ENCODE measurements around the gene MORN5.

The MORN5 gene

GRCh38 chr9:122192914-122193525 lies 33.3 kb downstream of the MORN5 start:
- no peak for FAIRE-seq

DNA sequence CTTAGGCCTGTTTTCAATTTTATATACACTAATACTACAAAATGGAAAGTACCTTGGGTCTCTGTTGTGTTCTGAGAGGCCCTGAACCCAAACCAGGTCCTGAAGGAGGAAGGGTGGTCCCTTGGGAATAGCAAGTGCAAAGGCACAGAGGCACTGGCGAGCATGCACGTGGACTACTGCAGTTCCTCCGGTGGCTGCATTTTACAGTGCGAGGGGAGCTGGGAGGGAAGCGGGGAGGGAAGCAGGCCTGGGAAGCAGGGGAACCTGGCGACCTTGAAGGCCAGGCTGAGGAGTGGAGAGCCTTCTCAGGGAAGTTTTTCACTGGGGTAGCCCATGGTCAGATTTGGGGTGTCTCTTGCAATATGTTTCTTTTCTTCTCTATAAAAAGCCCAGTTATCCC lies 33.9 kb downstream of the MORN5 start:
- FAIRE-seq = no peak

- no peak for FAIRE-seq
These were observed 36.2 kb downstream of the MORN5 start for GRCh38 chr9:122195875-122196274.

DNA sequence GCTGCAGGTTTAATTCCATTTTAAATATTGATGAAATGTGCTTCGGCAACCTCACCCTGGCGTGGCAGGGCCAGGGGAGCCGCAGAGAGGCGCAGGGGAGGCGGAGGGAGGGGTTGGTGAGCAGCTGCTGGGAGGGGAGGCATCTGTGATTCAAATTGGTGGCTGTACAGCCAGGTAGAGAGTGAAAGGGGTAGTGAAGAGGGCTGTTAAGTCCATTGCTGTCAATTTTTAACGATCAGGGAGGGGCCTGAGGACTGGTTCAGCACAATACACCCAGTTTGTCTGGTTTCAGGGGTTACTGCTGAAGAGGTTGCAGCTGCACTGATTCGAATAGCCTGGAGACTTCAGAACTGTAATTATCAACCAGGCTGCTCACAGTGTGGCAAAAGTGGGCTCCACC lies 37.7 kb downstream of the MORN5 start:
- no peak for FAIRE-seq

- FAIRE-seq = no peak
These were observed 38.2 kb downstream of the MORN5 start for GRCh38 chr9:122197882-122198281.

- FAIRE-seq = no peak
These were observed 41.4 kb downstream of the MORN5 start for GRCh38 chr9:122200960-122201595.

DNA sequence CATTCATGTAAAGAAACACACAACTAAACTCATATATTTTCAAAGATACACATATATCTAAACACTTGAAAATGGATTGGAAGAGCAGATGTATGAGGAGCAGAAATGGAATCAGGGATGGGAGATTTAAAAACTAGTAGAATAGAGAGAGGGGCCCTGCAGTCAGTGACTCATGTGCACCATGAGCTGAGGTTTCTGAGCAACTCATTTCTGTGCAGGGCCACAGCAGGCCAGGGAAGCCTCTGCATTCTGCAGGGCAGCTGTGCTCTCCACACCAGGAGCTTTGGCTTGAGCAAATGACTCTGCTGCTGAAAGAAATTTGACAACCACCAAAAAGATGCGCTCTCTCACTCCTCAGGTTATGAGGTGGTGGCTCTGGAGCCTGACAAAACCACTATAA lies 41.9 kb downstream of the MORN5 start:
- no peak for FAIRE-seq

- FAIRE-seq = no peak
These were observed 42.4 kb downstream of the MORN5 start for GRCh38 chr9:122202111-122202510.

DNA sequence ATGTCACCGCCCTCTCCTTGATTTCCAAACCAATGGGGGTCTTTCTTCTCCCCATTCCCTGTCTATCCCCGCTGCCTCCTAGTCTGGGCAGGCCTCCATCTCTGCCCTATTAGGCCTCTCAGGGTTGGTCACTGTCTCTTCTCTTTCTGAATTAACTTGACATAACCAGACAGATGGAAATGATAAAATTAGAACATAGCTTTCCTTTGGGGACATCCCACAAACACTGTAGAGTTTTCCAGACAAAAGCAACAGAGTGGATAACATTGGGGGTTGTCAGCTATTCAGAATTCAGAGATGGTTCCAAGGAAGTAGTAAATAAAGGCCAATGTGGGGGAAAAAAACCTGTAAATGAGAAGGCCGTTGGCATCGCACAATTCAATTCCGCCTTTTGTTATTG lies 44.3 kb downstream of the MORN5 start:
- no peak for FAIRE-seq

DNA sequence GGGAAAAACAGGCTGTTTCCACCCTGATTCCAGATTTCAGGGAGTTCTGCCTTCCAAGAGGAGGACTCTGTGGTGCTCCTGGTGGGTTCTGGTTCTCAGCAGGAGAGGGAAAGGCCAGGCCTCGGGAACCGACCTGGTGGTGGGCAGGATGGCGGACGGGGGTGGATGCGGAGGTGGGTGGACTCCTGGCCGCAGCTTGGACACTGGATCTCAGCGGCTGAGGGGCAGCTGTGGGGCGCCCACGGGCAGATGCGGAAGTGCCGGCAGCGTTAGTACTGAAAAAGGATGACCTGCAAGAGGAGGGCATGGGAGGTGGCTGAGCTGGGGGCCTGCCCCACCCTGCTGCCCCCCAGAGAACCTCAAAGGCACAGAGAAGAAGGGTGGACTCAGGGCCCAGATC lies 44.8 kb downstream of the MORN5 start:
- no peak for FAIRE-seq

- no peak for FAIRE-seq
These were observed 45.5 kb downstream of the MORN5 start for GRCh38 chr9:122205176-122205575.

DNA sequence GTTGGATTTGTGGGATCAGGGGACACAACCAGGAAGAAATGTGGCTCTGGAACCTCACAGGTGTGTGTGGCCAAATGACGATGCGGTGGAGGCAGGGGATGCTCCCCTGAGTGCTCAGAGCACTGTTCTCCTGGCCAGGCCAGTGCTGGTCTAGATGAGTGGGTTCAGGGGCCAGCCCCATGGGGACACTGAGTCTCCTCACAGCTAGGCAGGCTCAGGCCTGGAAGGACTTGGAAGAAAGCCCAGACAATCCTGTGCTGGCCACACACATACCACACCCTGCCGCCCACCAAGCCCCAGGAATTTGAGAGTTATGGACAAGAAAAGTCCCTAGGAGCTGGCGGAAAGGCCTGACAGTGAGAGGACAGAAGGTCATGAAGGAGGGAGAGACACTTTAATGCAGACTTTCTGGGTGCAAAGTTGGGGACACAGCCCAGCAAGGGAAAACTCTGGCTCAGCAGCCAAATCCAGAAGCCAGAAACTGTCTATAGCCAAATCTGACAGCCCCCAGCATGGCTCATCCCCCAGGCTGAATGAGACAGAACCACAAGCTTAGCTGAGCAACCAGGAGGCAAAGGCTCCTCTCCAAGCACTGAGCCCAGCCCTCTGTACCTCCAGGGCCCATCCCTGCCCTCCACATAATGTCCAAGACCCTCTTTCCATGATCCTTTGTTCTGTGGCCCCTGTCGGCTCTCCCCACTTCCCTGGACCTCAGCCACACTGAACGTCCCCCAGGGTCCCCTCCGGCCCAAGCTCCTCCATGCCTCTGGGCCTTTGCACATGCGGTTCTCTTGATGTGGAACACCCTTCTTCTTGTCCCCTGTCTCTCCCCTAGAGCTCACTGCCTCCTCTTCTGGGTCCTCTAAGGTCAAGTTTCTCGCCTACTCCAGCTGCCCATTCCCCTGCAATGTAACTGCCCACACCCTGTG lies 46.7 kb downstream of the MORN5 start:
- no peak for FAIRE-seq

- no peak for FAIRE-seq
These were observed 47.4 kb downstream of the MORN5 start for GRCh38 chr9:122207096-122207495.

DNA sequence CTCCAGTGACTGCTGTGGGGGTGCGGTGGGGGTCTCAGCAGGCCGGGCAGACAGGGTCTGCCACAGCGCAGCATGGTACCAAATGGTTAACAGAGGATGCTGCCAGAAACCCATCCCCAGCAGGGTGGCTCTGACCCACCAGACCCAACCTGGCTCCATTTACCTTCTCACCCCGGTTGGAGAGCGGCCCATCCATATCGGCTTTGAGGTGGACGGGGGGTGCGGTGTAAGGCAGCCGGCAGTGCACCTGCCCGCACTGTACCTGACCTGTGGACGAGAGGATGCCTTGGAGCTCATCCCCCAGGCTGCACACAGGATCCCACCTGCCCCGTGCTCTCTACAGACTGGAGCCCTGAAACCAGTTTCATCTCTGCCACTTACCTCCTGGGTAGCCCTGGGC lies 49.7 kb downstream of the MORN5 start:
- no peak for FAIRE-seq

DNA sequence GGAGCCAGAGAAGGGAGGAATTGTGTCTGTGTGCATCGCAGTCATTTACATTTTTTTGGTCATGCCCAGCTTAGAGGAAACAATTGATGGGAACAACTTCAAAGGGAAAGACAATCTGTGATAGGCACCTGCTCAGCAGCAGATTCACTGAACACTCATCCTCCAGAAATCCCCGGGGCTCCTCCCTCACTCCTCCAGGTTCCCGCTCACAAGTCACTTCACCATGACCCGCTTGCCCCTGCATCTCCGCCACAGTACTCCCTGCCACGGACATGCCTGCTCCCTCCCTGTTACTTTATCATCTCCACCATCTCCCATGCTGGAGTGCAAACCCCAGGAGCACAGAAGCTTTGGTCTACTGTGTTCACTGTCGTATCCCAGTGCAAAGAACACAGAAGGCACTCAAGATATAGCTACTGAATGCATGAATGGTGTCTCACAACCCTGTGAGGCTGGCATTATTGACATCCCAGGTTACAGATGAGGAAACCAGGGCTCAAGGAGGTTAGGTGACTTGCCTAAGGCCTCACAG lies 52.8 kb downstream of the MORN5 start:
- FAIRE-seq = no peak

DNA sequence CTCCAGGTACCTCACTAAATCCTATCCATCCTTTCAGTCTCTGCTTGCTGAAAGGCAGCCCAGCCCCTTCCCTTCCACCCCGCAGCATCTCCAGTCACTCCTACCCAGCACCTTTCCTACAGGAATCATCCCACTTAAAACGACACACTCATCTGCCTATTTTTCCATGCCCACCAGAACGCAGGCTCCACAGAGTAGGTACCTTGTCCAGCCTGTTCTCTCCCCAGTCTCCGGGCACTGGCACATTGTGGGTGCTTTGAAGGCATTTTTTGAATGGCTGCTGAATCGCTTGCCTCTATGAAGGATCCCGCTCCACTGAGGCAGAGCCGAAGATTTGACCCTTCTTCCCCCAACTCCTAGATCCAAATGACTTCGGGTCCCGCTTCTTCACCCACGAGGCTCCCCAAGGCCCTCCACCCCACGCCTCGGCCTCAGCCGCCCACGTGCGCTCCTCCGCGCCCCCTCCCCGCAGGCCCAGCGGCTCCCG lies 53.4 kb downstream of the MORN5 start:
- no peak for FAIRE-seq

DNA sequence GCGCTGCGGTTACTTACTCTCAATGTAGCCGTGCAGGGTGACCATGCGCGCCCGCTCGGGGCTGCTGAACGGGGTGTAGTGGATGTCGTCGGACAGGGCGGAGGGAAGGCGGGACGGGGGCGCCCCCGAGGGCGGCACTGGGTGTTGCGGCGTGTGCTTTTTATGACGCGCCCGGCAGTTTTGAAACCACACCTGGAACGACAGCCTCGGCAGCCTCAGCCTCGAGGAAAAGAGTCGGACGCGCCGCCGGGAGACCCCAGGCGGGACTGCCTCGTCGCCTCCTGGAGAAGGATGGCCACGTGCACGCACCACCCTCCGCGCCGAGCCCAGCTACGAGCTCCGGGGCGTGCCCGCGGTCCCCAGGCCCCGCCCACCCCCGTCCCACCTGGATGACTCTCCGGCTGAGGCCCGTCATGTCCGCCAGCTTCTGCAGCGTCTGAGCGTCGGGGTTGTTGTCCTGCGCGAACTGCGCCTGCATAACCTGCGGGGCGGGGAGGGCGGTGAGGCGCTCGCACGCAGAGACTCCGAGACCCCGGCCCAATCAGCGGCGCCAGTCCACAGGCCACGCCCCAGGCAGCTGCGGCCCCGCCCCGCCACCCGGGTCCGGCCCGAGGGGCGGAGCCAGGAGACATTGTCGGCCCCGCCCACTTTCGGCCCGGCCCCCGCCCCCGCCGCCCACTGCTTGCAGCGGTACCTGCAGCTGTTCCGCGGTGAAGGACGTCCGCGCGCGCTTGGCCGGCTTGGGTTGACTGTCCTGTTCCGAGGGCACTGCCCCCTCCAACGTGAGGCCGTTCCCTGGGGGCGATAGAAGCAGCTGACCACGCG lies 54.1 kb downstream of the MORN5 start:
- FAIRE-seq = no peak

- FAIRE-seq = no peak
These were observed 54.8 kb downstream of the MORN5 start for GRCh38 chr9:122214507-122214906.

- FAIRE-seq = no peak
These were observed 56.0 kb downstream of the MORN5 start for GRCh38 chr9:122215663-122216062.

- no peak for FAIRE-seq
These were observed 56.6 kb downstream of the MORN5 start for GRCh38 chr9:122216138-122216797.

DNA sequence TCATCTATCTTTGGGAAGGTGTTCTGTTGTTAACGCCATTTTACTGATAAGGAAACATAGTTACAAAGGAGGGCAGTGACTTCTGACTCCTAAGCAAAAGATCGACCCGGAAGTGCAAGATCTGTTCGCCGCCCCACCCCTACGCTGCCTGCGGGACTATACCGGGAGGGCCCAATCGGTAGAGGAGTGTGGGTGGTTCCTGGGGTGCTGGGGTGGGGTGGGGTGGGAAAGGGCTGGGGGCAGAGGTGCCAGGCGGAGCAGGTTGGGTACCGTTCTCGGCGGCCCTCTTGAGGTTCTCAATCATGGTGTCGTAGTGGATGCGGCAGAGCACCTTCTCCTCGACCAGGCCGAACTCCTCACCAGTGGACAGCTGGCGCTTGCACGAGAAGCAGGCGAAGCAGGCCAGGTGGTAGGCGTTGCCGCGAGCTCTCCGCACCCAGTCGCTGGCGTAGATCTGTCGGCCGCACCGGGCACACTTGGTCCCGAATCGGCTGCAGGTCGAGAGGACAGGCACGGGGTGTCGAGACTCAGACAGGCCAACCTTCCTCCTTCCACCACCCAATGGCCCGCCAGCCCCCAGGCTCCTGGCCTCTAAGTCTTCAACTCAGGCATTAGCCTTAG lies 57.2 kb downstream of the MORN5 start:
- no peak for FAIRE-seq

DNA sequence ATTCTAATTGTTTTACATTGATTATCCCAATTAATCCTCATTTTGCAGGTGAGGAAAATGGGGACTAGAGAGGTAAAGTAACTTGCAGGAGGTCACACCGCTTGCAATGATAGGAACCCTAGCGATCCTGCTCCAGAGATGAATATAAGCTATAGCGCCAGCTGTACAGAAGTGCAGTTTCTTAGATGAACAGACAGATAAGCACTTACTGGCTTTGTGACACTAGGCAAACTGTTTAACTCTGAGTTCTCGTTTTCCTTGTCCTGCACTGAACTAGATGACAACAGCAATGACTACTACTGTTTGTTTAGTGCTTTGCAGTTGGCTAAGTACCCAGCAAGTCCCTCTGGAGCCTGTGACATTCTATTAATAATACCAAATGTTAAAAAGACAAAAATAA lies 57.9 kb downstream of the MORN5 start:
- no peak for FAIRE-seq

Measured in TTC549 (cell line).